H9 (cell line): ENCODE measurements around the gene ST3GAL5. TPM values are rescaled to one million over a fixed set of nuclear protein-coding genes. Genes with fewer than 3 reads are reported as not detected.

Source experiments
- DNase-seq: peaks from one replicate; pipeline ENCODE4 v3.0.0-alpha.2; 2017
- H2AFZ ChIP-seq: one replicate; pipeline ENCODE4 v1.6.1; 2013; ENCODE audit warnings: mild to moderate bottlenecking, low read length, control low read depth, moderate library complexity
- H2AK5ac ChIP-seq: 2 replicates; pipeline ENCODE4 v1.6.1; 2013; ENCODE audit warnings: low read length, control low read depth, mixed read lengths; ENCODE audit not compliant: insufficient read length
- H2BK120ac ChIP-seq: one replicate; pipeline ENCODE4 v1.6.1; 2013; ENCODE audit warnings: low read depth, mild to moderate bottlenecking, low read length, control low read depth, inconsistent platforms; ENCODE audit not compliant: poor library complexity, severe bottlenecking
- H2BK12ac ChIP-seq: 2 replicates; pipeline ENCODE4 v1.6.1; 2013; ENCODE audit warnings: low read length, control low read depth, mixed read lengths, low read depth; ENCODE audit not compliant: insufficient read length
- H2BK15ac ChIP-seq: 2 replicates; pipeline ENCODE4 v1.6.1; 2013; ENCODE audit warnings: low read depth, low read length, control low read depth
- H2BK20ac ChIP-seq: one replicate; pipeline ENCODE4 v1.6.1; 2013; ENCODE audit warnings: low read depth, mild to moderate bottlenecking, low read length, control low read depth, inconsistent platforms; ENCODE audit not compliant: poor library complexity, severe bottlenecking
- H2BK5ac ChIP-seq: 2 replicates; pipeline ENCODE4 v1.6.1; 2013; ENCODE audit warnings: low read length, control low read depth, mixed read lengths; ENCODE audit not compliant: insufficient read length
- H3K14ac ChIP-seq: 2 replicates; pipeline ENCODE4 v1.6.1; 2013; ENCODE audit warnings: low read length, control low read depth; ENCODE audit not compliant: insufficient read depth
- H3K18ac ChIP-seq: 2 replicates; pipeline ENCODE4 v1.6.1; 2013; ENCODE audit warnings: low read depth, mild to moderate bottlenecking, mixed read lengths, low read length, control low read depth; ENCODE audit not compliant: insufficient read length
- H3K23ac ChIP-seq: 2 replicates; pipeline ENCODE4 v1.6.1; 2013; ENCODE audit warnings: low read length, control low read depth, mixed read lengths, low read depth; ENCODE audit not compliant: insufficient read length
- H3K23me2 ChIP-seq: 2 replicates; pipeline ENCODE4 v1.6.1; 2013; ENCODE audit warnings: low read depth, mild to moderate bottlenecking, mixed read lengths, low read length, control low read depth; ENCODE audit not compliant: insufficient read length, poor library complexity, severe bottlenecking
- H3K27ac ChIP-seq: 2 replicates; pipeline ENCODE4 v1.5.1; 2013; ENCODE audit warnings: low read length, control low read depth, mixed read lengths, low read depth; ENCODE audit not compliant: insufficient read length
- H3K27me3 ChIP-seq: 2 replicates; pipeline ENCODE4 v1.6.1; 2013; ENCODE audit warnings: low read length, control low read depth, inconsistent platforms; ENCODE audit not compliant: insufficient read depth
- H3K4ac ChIP-seq: 2 replicates; pipeline ENCODE4 v1.6.1; 2013; ENCODE audit warnings: low read depth, mild to moderate bottlenecking, control low read depth, inconsistent platforms, low read length, moderate library complexity
- H3K4me1 ChIP-seq: 2 replicates; pipeline ENCODE4 v1.6.1; 2013; ENCODE audit warnings: low read length, control low read depth, inconsistent platforms; ENCODE audit not compliant: insufficient read depth
- H3K4me2 ChIP-seq: 2 replicates; pipeline ENCODE4 v1.6.1; 2013; ENCODE audit warnings: low read length, control low read depth, mixed read lengths; ENCODE audit not compliant: insufficient read length, insufficient read depth
- H3K56ac ChIP-seq: 2 replicates; pipeline ENCODE4 v1.6.1; 2013; ENCODE audit warnings: low read depth, mild to moderate bottlenecking, mixed read lengths, low read length, control low read depth; ENCODE audit not compliant: insufficient read length
- H3K79me1 ChIP-seq: 2 replicates; pipeline ENCODE4 v1.6.1; 2013; ENCODE audit warnings: low read depth, mild to moderate bottlenecking, moderate library complexity, low read length, control low read depth, inconsistent platforms; ENCODE audit not compliant: insufficient read depth, poor library complexity, severe bottlenecking
- H3K79me2 ChIP-seq: 2 replicates; pipeline ENCODE4 v1.6.1; 2013; ENCODE audit warnings: low read length, control low read depth, inconsistent platforms; ENCODE audit not compliant: insufficient read depth
- H3K9ac ChIP-seq: 2 replicates; pipeline ENCODE4 v1.6.1; 2013; ENCODE audit warnings: low read length, control low read depth, mixed read lengths; ENCODE audit not compliant: insufficient read length; ENCODE audit errors: extremely low read depth
- H3K9me3 ChIP-seq: one replicate; pipeline ENCODE4 v1.6.1; 2013; ENCODE audit warnings: low read depth, low read length, inconsistent platforms; ENCODE audit not compliant: control insufficient read depth
- H3T11ph ChIP-seq: one replicate; pipeline ENCODE4 v1.6.1; 2013; ENCODE audit warnings: mild to moderate bottlenecking, low read length, control low read depth, inconsistent platforms
- H4K20me1 ChIP-seq: one replicate; pipeline ENCODE4 v1.6.1; 2013; ENCODE audit not compliant: control insufficient read depth, insufficient read length, insufficient read depth
- H4K5ac ChIP-seq: 2 replicates; pipeline ENCODE4 v1.6.1; 2013; ENCODE audit warnings: low read depth, mild to moderate bottlenecking, mixed read lengths, low read length, control low read depth; ENCODE audit not compliant: insufficient read length
- H4K8ac ChIP-seq: replicated peaks from 2 replicates; pipeline ENCODE4 v1.6.1; 2013; ENCODE audit warnings: low read length, control low read depth, mixed read lengths, low read depth; ENCODE audit not compliant: insufficient read length
- H4K91ac ChIP-seq: 2 replicates; pipeline ENCODE4 v1.6.1; 2013; ENCODE audit warnings: low read depth, mild to moderate bottlenecking, moderate library complexity, mixed read lengths, low read length, control low read depth; ENCODE audit not compliant: insufficient read length
- H3K27ac Mint-ChIP-seq, 3 experiments: 2 replicates in 2 of 3; 3 replicates in 1 of 3; pipeline ENCODE4 v1.8.0; 2020 to 2021; ENCODE audit warnings: mixed read lengths in 3 of 3, mild to moderate bottlenecking in 1 of 3, moderate library complexity in 1 of 3
- H3K27me3 Mint-ChIP-seq: 2 replicates; pipeline ENCODE4 v1.8.0; 2021; ENCODE audit warnings: low read depth, mild to moderate bottlenecking, moderate library complexity, mixed read lengths
- H3K36me3 Mint-ChIP-seq, 3 experiments: 2 replicates in 2 of 3; 3 replicates in 1 of 3; pipeline ENCODE4 v1.8.0; 2020 to 2021; ENCODE audit warnings: low read depth in 3 of 3, mixed read lengths in 3 of 3; ENCODE audit not compliant: insufficient read depth in 1 of 3
- H3K4me1 Mint-ChIP-seq, 2 experiments: 2 replicates each; pipeline ENCODE4 v1.8.0; 2020; ENCODE audit warnings: mixed read lengths in 2 of 2
- H3K4me3 Mint-ChIP-seq, 2 experiments: 2 replicates in 1 of 2; 3 replicates in 1 of 2; pipeline ENCODE4 v1.8.0; 2020 to 2021; ENCODE audit warnings: mild to moderate bottlenecking in 2 of 2, mixed read lengths in 2 of 2, moderate library complexity in 1 of 2
- H3K9me3 Mint-ChIP-seq, 2 experiments: 2 replicates in 1 of 2; 3 replicates in 1 of 2; pipeline ENCODE4 v1.8.0; 2020; ENCODE audit warnings: mild to moderate bottlenecking in 2 of 2, mixed read lengths in 2 of 2, moderate library complexity in 1 of 2
- WGBS: extraction: QIAGEN DNeasy Blood & Tissue Kit; methylation state at CpG from one replicate; pipeline ENCODE4 v1.1.7; 2013; ENCODE audit warnings: missing lambda C conversion rate, low lambda C conversion rate, mixed read lengths; ENCODE audit not compliant: insufficient read length; ENCODE audit errors: extremely low coverage; 5-methylcytosine and 5-hydroxymethylcytosine counted together
- total RNA-seq: library from RNA; stranded (reverse); gene quantifications from 2 replicates; pipeline ENCODE4 v1.2.1, GENCODE V29; 2021
- TF ChIP-seq, protein P1 (sequence below): fragments of 200-600 bp; sonication (generic); conservative IDR thresholded peaks from 3 replicates; pipeline ENCODE4 v1.8.0; 2021; ENCODE audit warnings: antibody characterized with exemption, mild to moderate bottlenecking

Gene ST3GAL5
- total RNA-seq, 1 experiment from 2014 or later = 3.3 TPM

DNA sequence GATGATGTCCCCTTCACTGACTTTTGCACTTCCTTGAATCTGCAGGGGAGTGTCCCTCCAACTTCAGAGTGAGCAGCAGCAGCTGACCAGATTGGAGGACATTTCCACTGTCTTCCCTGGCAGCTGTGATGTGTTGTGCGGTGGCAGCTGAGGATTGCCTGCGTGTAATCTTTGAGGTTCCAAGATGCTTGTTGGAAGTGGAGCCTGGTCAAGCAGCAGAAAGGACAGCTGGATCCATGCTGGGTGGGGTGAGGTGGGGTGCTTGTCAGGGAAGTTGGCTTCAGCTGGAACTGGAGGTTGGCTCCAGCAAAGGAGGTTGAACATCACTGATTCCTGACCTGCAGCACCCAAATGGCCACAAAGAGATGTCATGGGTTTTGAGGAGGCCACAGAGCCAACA is 64.8 kb downstream of the ST3GAL5 start:
- Histone ChIP-seq H3K4me1 (no peaks in the 10 kb centered on the region; the same call in 1 of the 2 replicates), H3K14ac (no peak overlapping the region), H3K79me2 (no peaks in the 10 kb centered on the region)

More for the DNA sequence above, 64.8 kb downstream of the ST3GAL5 start:
- Histone ChIP-seq H3K56ac (no peak overlapping the region), H2AK5ac (no peak overlapping the region), H3K27ac (no peak overlapping the region), H4K20me1 (no peaks in the 10 kb centered on the region), H3K23ac (no peak overlapping the region), H4K8ac (no peak overlapping the region), H3K23me2 (no peaks in the 10 kb centered on the region), H2BK12ac (no peak overlapping the region), H3K18ac (no peak overlapping the region), H2BK20ac (no peak overlapping the region), H2AFZ (no peak overlapping the region), H3K27me3 (no peaks in the 10 kb centered on the region), H2BK15ac (no peak overlapping the region), H3K4ac (no peak overlapping the region), H3K9ac (no peak overlapping the region), H3K9me3 (no peaks in the 10 kb centered on the region), H4K91ac (no peak overlapping the region), H3K4me2 (no peak overlapping the region), H2BK120ac (no peak overlapping the region), H3T11ph (no peak overlapping the region), H2BK5ac (no peak overlapping the region), H3K79me1 (no peaks in the 10 kb centered on the region), H4K5ac (no peak overlapping the region)
- H3K27ac Mint-ChIP-seq = no peak overlapping the region
- peaks cover 24% of the 10 kb centered on the region for H3K27me3 Mint-ChIP-seq
- no peaks in the 10 kb centered on the region for H3K36me3 Mint-ChIP-seq
- H3K9me3 Mint-ChIP-seq = no peaks in the 10 kb centered on the region
- WGBS = no CpG with 5 or more reads among the region's 2 CpGs
- TF ChIP-seq, protein P1, sequence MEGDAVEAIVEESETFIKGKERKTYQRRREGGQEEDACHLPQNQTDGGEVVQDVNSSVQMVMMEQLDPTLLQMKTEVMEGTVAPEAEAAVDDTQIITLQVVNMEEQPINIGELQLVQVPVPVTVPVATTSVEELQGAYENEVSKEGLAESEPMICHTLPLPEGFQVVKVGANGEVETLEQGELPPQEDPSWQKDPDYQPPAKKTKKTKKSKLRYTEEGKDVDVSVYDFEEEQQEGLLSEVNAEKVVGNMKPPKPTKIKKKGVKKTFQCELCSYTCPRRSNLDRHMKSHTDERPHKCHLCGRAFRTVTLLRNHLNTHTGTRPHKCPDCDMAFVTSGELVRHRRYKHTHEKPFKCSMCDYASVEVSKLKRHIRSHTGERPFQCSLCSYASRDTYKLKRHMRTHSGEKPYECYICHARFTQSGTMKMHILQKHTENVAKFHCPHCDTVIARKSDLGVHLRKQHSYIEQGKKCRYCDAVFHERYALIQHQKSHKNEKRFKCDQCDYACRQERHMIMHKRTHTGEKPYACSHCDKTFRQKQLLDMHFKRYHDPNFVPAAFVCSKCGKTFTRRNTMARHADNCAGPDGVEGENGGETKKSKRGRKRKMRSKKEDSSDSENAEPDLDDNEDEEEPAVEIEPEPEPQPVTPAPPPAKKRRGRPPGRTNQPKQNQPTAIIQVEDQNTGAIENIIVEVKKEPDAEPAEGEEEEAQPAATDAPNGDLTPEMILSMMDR = no peak
- H3K4me1 Mint-ChIP-seq = peaks cover 14 to 17% of the 10 kb centered on the region in 2 experiments
- H3K4me3 Mint-ChIP-seq = no peak overlapping the region
- no peak for DNase-seq
